Stimulated activated CD4-positive, alpha-beta T cell treated with anti-CD3 and anti-CD28 coated beads, Interleukin-1b, Interleukin-23, amount 100 ng/mL, for 24 hours (primary cell): ENCODE data around the gene SPECC1.
"Not testable (repeated sequence)": the region's sequence is repeated elsewhere in the genome, so short reads cannot be mapped to it uniquely, and the experiment has no call there.

Experiments
- DNase-seq, 4 experiments: peaks; one replicate each; pipeline ENCODE4 v3.0.0-alpha.2; 2020; ENCODE audit warnings: low read depth in 4 of 4, low spot score in 1 of 4

The SPECC1 gene

DNA sequence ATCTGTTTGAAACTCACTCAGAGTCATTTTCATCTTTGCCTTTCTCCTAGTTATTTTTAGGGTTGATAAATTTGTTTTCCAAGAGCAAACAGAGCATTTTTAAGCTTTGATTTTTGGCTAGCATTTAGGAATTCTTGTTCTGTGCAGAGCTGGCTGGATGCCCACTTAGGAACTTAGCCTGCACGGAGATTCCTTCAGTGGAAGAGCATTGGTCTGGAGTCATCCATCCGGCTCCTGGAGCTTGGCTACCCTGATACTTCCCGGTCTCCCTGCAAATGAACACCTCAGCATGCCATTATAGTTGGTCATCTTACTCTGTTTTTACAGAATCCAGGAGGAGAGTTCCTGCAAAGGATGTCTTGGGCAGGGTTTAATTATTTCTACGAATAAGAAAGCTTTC lies 57.1 kb downstream of the SPECC1 start:
- no peak for DNase-seq

DNA sequence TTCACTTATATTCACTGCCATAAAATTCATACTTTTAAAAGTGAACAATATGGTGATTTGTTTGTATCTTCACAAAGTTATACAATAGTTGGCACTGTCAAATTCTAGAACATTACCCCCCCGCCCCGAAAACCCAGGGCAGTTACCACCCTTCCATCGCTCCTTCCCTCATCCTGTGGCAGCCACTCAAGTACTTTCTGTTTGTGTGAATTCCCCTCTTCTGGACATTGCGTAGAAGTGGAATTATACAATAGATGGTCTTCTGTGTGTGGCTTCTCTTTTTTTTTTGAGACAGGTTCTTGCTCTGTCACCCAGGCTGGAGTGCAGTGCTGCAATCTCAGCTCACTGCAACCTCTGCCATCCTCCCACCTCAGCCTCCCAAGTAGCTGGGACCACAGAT lies 58.6 kb downstream of the SPECC1 start:
- DNase-seq: no peak

DNA sequence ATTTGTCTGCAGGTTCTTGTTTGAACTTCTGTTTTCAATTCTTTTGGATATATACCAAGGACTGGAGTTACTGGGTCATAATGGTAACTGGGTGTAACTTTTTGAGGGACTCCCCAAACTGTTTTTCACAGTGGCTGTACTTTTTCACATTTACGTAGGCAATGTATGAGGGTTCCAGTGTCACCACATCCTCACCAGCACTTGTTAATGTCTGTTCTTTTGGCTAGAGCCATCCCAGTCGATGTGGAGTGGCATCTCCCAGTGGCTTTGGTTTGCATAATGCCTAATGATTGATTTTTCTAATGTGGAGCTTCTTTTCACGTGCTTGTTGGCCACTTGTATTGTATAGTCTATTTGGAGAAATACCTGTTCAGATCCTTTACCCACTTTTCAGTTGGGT lies 59.3 kb downstream of the SPECC1 start:
- no peak for DNase-seq

DNA sequence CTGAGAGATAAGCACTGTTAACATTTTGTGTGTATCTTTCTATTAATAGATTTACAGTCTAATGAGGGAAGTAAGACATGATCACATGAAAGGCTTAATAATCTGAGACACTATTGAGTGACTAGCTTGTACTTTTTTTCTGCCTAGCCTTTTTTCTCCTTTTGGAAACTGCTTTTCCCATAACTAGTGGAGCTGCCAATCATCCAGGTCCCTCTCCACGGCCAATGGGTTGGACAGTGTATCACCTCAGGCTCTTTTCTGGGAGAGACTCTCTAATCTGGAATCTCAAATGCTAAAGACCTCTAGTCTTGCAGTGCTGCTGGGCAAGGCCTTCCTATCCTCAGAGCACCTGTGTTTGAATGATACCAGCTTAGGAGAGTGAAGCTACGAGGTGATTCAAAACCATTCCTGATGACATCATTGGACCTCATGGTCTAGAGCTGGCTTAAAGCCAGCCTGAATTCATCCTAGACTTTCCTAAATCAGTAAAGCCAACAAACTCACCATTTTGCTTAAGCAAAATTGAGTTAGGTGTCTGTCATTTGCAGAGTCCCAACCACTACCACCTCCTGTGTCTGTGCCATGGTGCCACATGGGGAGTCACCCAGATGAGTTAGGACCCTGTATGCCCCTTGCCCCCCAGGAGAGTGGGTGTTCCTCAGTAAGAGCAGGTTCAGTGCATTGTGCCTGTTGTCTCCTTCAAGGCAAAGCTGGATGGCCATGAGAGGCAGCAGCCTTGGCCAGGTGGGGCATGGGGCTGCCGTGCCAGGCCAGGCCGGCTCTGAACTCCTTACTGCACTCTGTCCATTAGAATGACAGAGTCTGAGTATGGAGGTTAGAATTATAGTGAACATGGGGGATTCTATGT lies 62.9 kb downstream of the SPECC1 start:
- no peak for DNase-seq

DNA sequence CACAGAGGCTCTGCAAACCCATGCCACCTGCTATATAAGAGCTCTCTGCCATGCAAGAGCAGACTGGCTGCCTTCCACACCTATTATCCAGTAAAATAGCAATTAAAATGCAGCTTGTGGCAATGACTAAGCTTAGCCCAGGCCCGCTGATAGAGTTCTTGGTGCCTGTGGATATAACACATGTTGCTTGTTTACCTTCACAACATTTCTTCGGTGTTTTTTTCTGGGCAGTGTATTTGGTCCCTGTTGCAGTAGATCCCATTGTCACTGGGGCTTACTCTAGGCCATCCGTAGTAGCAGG lies 63.5 kb downstream of the SPECC1 start:
- no peak for DNase-seq

DNA sequence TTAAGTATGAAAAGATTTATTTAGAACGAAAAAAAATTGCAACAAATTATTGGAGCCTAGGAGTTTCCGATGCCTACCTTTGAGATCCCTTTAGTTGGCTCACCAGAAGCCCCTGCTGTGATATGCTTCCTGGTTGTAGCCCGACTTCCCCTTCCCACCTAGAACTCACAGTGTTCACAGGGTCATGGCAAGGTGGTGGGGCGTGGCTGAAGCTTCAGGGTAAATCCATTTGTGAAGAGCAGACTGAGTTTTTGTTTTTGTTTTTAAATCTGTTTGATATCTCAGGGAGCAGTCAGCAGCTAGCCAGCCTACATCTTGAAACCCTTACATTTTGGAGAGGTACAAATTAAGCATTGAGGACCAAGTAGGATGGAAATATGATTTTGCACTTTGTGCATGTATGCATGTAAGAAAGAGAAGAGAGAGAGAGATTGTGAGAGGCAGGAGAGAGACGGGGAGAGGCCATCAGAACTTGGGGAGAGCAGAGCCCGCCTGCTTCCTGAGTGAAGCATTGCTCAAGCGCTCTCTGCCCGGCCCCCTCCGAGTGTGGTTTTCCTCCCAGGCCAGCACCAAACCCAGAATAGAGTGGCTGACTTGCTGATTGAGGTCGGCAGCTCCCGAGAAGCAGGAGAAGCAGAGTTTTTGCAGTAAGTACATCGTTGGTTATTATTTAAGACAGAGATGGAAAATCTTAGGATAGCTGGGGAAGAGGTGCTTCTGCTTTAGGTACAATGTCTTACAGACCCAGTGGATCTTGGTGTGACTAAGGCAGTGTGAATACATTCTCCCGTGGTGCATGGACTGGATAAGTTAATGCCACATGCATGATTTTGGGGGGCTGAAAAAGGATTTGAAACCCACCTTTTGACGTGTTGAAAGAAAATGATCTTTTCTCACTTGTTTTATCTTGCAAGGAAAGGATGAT lies 64.2 kb downstream of the SPECC1 start:
- no peak for DNase-seq

DNA sequence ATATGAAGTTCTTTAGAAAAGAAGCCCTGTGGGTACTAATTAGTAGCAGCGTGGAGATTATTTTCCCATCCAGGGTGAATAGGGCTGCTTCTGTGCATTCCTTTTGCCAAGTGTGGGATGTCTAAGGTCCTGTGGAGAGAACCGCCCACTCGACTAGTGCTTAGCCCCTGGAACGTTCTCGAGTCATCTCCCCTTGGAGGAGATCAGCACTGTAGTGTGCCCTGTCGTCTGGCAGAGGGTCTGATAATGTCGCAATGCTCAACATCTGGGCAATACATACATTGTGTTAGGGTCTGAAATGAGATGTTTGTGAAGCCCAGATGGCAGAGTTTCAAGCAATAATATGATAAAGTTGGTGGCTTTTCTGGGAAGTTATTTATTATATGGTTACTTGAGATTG lies 64.8 kb downstream of the SPECC1 start:
- DNase-seq: no peak

DNA sequence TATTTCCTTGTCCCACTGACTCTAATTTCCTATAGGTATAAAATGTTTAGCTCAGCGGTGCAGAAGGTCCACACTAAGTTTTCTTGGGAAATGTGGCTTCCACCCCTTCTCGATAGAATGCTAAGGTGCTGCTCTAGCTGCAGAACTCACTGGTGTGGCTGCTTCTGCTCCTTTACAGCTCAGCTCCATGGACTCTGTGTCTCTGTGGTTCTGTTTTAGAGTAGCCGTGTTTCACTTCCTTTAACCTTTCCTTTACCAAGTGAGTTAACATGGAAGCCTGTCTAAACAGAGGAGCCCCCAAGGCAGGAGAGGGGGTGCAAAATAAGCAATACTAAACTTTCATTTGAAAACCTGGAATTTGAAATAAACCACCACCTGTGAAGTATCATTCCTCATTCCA lies 65.3 kb downstream of the SPECC1 start:
- no peak for DNase-seq

DNA sequence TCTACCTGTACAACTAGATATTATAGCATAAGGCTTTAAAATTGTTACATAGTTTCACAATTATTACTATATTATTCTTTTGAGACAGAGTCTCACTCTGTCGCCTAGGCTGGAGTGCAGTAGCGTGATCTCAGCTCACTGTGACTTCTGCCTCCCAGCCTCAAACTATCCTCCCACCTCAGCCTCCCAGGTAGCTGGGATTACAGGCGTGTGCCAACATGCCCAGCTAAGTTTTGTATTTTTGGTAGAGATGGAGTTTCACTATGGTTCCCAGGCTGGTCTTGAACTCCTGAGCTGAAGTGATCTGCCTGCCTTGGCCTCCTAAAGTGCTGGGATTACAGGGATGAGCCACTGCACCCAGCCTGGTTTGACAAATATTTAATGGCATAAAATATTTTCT lies 67.0 kb downstream of the SPECC1 start:
- not testable (repeated sequence) for DNase-seq

DNA sequence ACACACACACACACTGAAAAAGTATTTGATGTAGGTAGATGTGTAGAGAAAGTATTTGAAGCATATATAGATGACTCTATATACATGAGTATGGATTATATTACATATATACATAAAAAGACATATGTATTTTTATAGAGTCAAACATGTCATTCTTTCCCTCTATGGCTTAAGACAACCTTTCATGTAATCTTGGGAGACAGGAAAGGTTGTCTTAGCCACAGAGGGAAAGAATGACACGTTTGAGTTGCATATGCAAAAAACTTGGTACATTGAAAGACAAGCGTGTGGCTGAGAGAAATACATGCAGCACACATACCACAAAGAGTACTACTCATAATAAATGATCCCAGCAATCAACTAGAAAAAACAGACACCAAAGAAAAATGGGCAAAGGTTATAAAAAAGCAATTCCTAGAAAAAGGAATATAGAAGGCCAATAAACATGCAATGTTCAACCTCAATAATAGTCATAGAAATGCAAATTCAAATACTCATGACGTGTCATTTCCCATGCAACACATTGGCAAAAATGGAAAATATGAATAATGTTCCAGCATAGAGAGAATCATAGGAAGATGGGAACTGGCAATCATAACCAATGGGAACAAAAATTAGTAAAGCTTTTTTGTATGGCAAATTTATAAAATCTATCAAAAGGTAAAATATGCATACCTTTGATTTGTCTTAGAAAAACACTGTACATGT lies 69.0 kb downstream of the SPECC1 start:
- DNase-seq: no peak

DNA sequence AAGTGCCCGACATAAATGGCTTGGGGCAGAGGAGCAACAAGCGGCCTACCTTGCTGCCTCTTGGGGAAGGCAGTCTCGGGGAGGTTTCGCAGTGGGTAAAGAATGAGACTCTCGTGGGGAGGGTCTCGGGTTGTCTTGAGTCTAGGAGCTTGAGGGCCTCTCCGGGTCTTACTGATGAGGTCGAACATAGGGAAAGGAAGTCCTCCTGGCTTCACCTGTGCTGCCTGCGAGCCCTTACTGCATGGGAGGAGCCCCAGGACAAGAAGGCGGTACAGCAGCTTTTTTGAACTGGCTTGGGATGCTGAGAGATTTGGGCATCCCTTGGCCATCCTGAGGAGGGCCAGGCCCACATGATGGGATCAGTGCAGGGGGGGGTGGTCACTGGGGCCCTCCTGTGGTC lies 71.4 kb downstream of the SPECC1 start:
- no peak for DNase-seq

DNA sequence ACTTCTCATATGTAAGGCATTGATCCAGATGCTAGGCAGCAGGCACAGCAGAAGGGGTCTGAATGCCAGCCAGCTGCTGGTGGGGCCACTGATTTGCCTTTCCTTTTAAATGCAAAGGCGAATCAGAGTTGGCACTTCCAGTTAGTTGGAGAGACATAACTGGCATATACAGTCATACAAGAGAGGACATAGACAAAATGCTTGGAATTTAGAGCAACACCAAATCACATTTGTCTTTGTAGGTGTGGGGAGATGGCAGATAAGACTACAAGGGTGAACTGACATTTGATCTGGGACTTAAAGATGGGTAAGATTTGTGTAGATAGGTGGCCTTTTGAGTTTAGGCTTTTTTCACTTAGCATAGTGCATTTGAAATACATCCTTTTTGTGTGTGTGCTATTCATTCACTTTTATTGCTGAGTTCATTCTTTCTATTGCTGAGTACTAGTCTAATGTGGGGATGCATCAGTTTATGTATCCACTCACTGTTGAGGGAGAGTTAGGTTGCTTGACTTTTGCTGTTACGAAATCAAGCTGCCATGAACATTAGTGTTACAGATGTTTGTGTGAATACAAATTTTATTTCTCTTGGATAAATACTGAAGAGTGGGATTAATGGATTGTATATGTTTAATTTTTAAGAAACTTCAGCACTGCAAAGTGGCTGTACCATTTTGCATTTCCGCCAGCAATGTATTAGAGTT lies 74.1 kb downstream of the SPECC1 start:
- no peak for DNase-seq

DNA sequence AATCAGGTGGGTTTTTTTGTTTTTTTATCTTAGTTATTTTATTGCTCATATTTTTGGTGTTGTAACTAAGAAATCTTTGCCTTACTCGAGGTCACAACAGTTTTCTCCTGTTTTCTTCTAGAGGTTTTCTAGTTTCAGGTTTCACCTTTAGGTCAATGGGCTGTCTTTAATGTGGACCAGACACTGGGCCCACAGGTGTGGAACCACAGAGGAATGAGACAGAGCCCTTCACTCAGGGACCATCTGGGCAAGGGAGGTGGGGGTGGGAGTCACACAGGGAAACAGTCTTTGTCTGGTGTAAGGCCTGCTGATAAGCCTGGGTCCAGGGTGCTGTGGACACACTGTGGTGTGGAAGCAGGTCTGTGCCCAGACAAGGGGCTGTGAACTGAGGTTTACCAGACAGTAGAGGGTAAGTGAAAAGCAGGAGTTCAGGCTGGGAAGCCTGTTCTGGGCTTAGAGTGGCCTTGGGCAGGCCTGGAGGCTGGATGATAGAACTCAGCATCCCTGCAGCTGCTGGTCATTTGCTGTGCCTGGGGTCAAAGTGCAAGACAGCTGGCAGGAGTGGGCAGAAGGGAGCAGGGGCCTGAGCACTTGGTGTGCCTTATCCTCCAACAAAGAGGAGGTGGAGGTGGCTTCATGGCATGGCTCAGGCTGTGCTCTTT lies 75.6 kb downstream of the SPECC1 start:
- DNase-seq: no peak

DNA sequence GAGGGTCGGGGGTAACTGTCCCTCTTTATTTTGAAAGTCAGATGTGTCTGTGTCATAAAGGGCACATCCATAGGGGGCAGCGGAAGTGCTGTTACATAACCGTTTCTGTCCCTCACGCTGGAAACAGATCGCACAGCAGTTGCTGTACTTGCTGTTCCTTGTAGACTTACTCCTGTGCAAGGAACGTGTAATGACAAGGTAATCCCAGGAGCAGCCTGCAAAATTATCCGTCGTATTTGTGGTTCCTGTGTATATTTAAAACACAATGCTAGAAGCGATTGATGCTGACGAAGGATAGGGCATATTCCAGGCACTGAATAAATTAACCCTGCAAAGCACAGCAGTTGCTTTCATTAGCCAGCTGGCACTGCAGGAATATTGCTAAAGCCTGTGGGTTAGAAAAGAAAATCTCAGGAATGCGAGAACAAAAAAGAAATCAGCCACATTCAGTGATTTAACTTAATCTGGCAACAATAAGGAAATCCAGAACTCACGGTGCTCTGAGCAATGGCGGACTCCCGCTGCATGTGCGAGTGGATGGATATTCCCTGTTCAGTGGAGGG lies 76.2 kb downstream of the SPECC1 start:
- DNase-seq: no peak

DNA sequence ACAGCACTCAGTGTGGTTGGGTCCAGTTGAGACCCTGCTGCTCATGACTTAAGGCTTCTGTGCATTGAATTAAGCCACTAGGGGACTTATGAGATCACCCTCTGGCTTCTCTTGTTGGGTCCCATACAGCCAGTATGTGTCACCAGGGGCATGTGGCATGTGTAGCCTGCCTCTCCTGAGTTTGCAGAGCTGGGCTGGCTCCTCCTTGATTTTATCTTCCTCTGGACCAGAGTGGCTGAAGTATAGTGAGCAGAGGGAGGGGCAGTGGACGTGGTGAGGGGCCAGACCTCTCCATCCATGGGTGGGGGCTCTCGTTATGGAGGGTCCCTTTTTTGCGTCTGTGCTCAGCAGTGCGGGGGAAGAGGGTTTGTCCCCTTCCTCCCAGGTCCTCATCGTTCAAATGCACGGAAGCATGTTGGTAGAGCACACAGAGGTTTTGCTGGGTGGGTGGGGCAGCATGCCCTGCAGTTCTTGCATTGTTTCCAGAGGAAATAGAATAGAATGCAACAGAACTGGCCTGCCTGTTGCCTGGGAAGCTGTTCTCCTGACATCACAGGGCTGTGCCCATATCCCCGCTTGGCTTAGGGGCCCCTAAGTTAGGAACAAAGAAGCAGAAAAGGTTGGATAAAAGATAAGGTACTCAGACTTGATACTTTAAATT lies 77.4 kb downstream of the SPECC1 start:
- no peak for DNase-seq

DNA sequence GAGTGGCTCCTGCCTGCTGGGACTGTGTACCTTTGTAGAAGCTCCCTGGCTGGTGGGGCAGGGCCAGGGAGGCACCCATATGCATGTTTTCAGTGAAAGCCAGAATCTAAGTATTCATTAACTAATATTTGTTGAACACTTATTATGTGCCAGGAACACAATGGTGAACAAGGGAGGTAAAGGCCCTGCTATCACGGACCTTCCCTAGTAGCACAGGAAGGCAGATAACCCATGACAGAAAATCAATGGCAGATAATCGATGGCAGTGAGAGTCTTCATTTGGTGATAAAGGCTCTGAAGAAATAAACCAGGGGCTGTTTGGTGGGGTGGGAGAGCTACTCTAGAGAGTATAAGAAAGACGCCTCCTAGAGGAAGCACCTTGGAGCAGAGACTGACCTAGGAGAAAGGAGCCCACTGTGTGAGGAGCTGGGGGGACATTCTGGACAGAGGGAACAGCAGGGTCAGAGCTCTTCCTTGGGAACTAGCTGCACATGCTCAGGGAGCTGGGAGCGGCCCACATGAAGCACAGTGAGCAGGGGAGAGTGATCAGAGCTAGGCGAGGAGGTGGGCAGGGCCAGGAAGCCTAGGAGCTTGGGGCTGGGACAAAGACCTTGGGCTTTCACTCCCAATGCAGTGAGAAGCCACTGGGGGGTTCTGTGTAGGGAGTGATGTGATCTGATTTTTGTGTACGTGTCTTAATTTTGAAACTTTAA lies 78.5 kb downstream of the SPECC1 start:
- no peak for DNase-seq

DNA sequence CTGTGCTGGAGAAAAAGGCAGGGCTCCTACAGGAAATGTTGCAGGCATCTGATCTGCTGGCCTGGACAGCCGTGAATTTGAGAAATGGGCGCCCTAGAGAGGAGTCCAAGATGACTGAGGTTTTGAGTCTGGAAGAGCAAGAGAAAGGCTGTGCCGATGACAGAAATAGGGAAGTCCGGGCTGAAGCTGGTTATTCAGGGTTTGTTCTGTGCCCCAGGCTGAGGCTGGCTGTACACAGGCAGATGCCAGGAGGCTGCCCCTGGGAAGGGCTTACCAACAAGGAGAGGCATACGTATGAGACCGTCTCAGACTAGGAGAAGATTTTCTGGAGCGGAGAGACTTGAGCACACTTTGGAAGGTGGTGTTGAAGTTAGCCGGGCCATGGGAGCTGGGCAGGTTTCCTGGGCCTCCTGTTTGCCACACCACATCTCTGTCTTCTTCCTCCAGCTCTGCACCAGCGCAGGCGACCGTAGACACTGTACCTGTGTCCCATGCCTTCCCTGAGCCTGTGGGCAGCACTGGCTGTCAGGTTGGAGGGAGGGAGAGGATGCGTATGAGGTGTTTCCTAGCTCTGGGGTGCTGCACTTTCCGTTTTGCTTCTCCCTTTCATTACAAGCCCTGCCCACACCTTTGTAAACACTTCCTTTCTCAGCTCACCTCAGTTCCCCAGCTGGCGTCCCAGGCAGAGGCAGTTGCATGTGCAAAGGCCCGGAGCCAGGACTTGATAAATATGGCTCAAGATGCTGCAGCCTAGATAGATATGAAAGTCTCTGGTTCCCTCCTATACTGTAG lies 80.8 kb downstream of the SPECC1 start:
- no peak for DNase-seq
